Measurements from ENCODE around the gene CHEK1.
"Not testable (repeated sequence)": the region's sequence is repeated elsewhere in the genome, so short reads cannot be mapped to it uniquely, and the experiment has no call there.

CHEK1 gene

DNA sequence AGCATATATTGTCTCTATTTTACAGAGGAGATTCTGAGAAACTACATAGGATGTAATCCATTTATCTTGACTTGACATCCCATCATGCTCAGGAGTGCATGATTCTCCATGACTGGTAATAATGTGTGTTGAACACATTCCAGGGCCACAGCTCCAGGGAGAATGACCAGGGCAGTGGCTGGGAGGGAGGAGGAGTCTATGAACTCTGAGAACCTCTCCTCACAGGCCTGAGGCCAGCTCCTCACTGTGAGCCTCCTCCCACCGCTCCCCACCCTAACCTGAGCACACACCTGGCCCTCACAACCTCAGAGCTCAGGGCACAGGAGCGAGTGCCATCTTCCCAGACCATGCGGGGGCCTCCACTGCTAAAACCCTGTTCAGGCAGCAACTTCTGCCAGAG lies 63.7 kb downstream of the CHEK1 start:
- Histone ChIP-seq H3K9me3 (ENCODE audit: control insufficient read depth, low read length) (no peaks in the 10 kb centered on the region), H3K4me3 (ENCODE audit: insufficient read depth, low read depth, low read length, poor library complexity, severe bottlenecking) (no peak overlapping the region), H3K27me3 (replicated peaks; ENCODE audit: control insufficient read depth, insufficient read depth, low read length, poor library complexity, severe bottlenecking) (no peaks in the 10 kb centered on the region), H3K27ac (ENCODE audit: insufficient read depth, low read length, poor library complexity, severe bottlenecking) (no peak overlapping the region), H3K4me1 (ENCODE audit: control insufficient read depth, insufficient read depth, low read length, poor library complexity, severe bottlenecking) (no peaks in the 10 kb centered on the region), H3K36me3 (ENCODE audit: control insufficient read depth, insufficient read depth, low read length) (no peaks in the 10 kb centered on the region)
- no peak for DNase-seq

DNA sequence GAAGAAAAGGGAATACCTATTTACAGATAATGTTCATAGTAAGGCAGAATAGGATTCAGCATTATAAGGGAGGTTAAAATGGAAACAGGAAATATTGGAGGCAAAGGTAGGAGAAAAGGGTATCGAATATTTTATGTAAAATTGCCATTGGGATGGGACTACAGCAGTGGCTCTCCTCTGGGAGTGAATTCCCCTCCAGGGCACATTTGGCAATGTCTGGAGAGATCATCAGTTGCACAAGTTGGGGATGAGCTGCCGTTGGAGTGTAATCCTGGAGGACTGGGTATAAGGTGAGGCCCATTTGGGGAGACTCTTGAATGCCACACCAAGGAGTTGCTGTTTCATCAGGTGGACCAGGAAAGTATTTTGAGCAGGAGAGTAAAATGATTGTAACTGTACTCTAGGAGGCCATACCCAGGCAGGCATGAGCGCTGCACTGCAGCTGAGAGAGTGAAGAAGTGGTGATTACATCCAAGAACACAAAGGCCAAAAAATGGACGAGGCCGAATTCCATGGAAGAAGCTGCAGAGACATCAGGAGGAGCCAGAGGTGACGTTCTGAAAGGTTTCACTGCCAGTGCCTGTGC lies 64.4 kb downstream of the CHEK1 start:
- H3K36me3 ChIP-seq (ENCODE audit: control insufficient read depth, insufficient read depth, low read length) = no peaks in the 10 kb centered on the region

DNA sequence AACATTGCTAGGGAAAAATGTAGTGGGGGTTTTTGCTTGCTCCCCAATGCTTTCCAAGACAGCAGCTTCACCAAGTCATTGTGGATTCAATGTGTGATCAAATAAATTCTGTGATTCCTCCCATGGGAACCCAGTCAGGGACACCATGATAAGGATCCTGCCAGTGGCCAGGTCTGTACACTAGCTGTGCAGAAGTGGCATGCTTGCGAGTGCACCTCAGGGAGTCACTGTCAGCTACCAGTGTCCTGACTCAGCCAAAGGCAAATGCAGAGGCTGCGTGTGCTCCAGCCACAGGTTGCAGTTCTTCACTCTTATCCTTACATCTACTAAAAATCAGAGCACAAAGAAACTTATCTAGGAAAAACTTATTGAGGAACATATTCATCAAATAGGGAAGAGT lies 65.0 kb downstream of the CHEK1 start:
- DNase-seq = no peak
- Histone ChIP-seq H3K27ac (ENCODE audit: insufficient read depth, low read length, poor library complexity, severe bottlenecking) (no peak overlapping the region), H3K4me1 (ENCODE audit: control insufficient read depth, insufficient read depth, low read length, poor library complexity, severe bottlenecking) (no peaks in the 10 kb centered on the region), H3K4me3 (ENCODE audit: insufficient read depth, low read depth, low read length, poor library complexity, severe bottlenecking) (no peak overlapping the region), H3K9me3 (ENCODE audit: control insufficient read depth, low read length) (no peaks in the 10 kb centered on the region), H3K36me3 (ENCODE audit: control insufficient read depth, insufficient read depth, low read length) (no peaks in the 10 kb centered on the region), H3K27me3 (replicated peaks; ENCODE audit: control insufficient read depth, insufficient read depth, low read length, poor library complexity, severe bottlenecking) (no peaks in the 10 kb centered on the region)

More for the DNA sequence above, 64.4 kb downstream of the CHEK1 start:
- no peak for DNase-seq
- Histone ChIP-seq H3K27me3 (replicated peaks; ENCODE audit: control insufficient read depth, insufficient read depth, low read length, poor library complexity, severe bottlenecking) (no peaks in the 10 kb centered on the region), H3K4me3 (ENCODE audit: insufficient read depth, low read depth, low read length, poor library complexity, severe bottlenecking) (no peak overlapping the region), H3K4me1 (ENCODE audit: control insufficient read depth, insufficient read depth, low read length, poor library complexity, severe bottlenecking) (no peaks in the 10 kb centered on the region), H3K27ac (ENCODE audit: insufficient read depth, low read length, poor library complexity, severe bottlenecking) (no peak overlapping the region), H3K9me3 (ENCODE audit: control insufficient read depth, low read length) (no peaks in the 10 kb centered on the region)

DNA sequence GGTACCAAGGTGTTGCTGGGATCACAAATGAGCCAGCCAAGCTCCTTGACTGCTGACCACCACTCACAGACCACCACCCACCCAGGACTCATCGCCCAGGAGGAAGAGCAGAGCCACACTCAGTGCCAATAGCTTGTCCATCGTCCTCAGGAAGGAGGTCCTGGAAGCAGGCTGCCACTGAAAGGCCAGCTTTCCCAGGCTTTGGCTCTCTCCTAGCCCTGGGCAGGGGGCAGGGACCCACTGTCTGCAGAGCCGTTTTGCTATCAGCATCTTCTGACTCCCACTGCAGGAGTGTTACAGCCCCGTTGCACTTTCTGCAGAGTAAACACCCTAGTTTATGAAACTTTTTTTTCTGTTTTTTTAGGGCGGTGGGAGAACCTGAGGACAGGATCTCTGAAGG lies 67.9 kb downstream of the CHEK1 start:
- no peaks in the 10 kb centered on the region for H3K36me3 ChIP-seq (ENCODE audit: control insufficient read depth, insufficient read depth, low read length)
- no peak overlapping the region for H3K27ac ChIP-seq (ENCODE audit: insufficient read depth, low read length, poor library complexity, severe bottlenecking)
- H3K9me3 ChIP-seq (ENCODE audit: control insufficient read depth, low read length) = no peaks in the 10 kb centered on the region
- H3K27me3 ChIP-seq (replicated peaks; ENCODE audit: control insufficient read depth, insufficient read depth, low read length, poor library complexity, severe bottlenecking) = no peaks in the 10 kb centered on the region
- H3K4me1 ChIP-seq (ENCODE audit: control insufficient read depth, insufficient read depth, low read length, poor library complexity, severe bottlenecking) = no peaks in the 10 kb centered on the region
- DNase-seq = no peak
- no peak overlapping the region for H3K4me3 ChIP-seq (ENCODE audit: insufficient read depth, low read depth, low read length, poor library complexity, severe bottlenecking)

DNA sequence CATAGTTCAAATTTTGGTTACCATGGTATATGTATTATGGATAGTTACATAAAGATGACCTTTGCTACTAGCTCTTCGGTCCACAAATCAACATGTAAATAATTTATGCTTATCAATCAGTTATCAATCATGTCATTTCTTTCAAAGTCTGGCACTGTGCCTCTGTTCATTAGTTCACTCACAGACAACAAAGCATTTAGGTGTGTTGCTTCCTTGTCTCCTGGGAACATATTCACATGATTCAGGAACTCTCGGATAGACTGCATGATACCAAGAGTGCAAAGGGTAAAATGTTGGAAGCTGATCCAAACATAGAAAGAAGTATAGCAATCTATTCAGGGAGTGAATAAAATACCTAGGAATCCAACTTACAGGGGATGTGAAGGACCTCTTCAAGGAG lies 70.0 kb downstream of the CHEK1 start:
- no peaks in the 10 kb centered on the region for H3K27me3 ChIP-seq (replicated peaks; ENCODE audit: control insufficient read depth, insufficient read depth, low read length, poor library complexity, severe bottlenecking)
- no peaks in the 10 kb centered on the region for H3K36me3 ChIP-seq (ENCODE audit: control insufficient read depth, insufficient read depth, low read length)
- H3K4me1 ChIP-seq (ENCODE audit: control insufficient read depth, insufficient read depth, low read length, poor library complexity, severe bottlenecking) = no peaks in the 10 kb centered on the region
- no peak overlapping the region for H3K27ac ChIP-seq (ENCODE audit: insufficient read depth, low read length, poor library complexity, severe bottlenecking)
- no peak overlapping the region for H3K4me3 ChIP-seq (ENCODE audit: insufficient read depth, low read depth, low read length, poor library complexity, severe bottlenecking)
- no peak for DNase-seq
- no peaks in the 10 kb centered on the region for H3K9me3 ChIP-seq (ENCODE audit: control insufficient read depth, low read length)

DNA sequence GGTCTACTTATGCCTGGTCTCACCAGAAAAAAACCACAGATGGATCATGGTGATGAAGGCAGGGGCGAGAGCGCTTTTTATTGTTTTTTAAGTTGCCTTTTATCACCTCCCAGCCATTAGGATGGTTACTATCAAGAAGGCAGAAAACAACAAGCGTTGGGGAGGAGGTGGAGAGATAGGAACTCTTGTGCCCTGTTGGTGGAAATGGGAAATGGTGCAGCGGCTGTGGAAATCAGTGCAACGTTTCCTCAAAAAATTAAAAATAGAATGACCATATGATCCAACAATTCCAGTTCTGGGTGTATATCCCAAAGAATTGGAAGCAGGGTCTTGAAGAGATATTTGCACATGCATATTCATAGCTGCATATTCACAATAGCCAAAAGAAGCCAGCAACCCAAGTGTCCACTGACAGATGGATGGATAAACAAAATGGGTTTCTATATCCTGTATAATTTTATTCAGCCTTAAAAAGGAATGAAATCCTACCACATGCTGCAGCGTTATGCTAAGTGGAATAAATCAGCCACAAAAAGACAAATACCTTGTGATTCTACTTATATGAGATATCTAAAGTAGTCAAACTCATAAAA lies 76.2 kb downstream of the CHEK1 start:
- no peak for DNase-seq
- no peaks in the 10 kb centered on the region for H3K9me3 ChIP-seq (ENCODE audit: control insufficient read depth, low read length)
- H3K27ac ChIP-seq (ENCODE audit: insufficient read depth, low read length, poor library complexity, severe bottlenecking) = no peak overlapping the region
- H3K4me1 ChIP-seq (ENCODE audit: control insufficient read depth, insufficient read depth, low read length, poor library complexity, severe bottlenecking) = no peaks in the 10 kb centered on the region
- no peaks in the 10 kb centered on the region for H3K36me3 ChIP-seq (ENCODE audit: control insufficient read depth, insufficient read depth, low read length)
- no peaks in the 10 kb centered on the region for H3K27me3 ChIP-seq (replicated peaks; ENCODE audit: control insufficient read depth, insufficient read depth, low read length, poor library complexity, severe bottlenecking)
- H3K4me3 ChIP-seq (ENCODE audit: insufficient read depth, low read depth, low read length, poor library complexity, severe bottlenecking) = no peak overlapping the region

DNA sequence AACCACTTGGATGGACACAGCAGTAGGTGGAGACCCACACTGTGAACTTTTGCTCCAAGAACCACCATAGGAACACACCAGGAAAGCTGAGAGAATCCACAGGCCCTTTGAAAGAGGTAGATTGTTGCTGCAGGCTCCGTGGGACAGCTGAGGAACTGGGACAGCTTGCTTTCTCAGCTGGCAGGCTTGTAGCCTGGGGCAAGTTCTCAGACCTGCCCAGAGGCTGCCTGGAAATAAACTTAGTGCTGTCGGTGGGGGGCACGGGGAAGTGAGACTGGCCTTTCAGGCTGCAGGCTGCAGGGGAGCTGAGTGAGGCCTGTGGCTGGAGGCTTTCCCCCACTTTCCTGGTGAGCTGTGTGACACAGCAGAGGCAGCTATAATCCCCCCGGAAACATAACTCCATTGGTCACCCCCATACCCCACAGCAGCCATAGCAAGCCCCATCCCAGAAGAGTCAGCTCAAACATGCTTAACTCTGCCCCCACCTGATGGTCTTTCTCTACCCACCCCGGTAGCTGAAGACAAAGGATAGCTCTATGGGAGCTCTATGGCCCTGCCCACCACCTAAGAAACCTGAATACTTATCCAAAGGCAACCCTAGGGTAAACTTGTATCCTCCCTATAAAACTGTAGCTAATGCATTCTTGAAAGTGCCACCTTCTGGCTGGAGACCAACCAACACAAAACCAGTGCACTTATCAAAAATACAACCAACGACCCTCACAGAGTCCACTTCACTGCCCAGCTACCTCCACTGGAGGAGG lies 77.1 kb downstream of the CHEK1 start:
- DNase-seq = no peak
- Histone ChIP-seq H3K4me3 (ENCODE audit: insufficient read depth, low read depth, low read length, poor library complexity, severe bottlenecking) (no peak overlapping the region), H3K9me3 (ENCODE audit: control insufficient read depth, low read length) (no peaks in the 10 kb centered on the region), H3K27ac (ENCODE audit: insufficient read depth, low read length, poor library complexity, severe bottlenecking) (no peak overlapping the region), H3K36me3 (ENCODE audit: control insufficient read depth, insufficient read depth, low read length) (no peaks in the 10 kb centered on the region), H3K4me1 (ENCODE audit: control insufficient read depth, insufficient read depth, low read length, poor library complexity, severe bottlenecking) (no peaks in the 10 kb centered on the region), H3K27me3 (replicated peaks; ENCODE audit: control insufficient read depth, insufficient read depth, low read length, poor library complexity, severe bottlenecking) (no peaks in the 10 kb centered on the region)

DNA sequence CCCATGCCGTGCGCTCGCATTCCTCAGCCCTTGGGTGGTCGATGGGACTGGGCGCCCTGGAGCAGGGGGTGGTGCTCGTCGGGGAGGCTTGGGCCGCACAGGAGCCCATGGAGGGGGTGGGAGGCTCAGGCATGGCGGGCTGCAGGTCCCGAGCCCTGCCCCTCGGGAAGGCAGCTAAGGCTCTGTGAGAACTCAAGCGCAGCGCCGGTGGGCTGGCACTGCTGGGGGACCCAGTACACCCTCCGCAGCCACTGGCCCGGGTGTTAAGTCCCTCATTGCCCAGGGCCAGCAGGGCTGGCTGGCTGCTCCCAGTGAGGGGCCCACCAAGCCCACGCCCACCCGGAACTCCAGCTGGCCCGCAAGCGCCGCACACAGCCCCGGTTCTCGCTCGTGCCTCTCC lies 79.7 kb downstream of the CHEK1 start:
- H3K9me3 ChIP-seq (ENCODE audit: control insufficient read depth, low read length); H3K36me3 ChIP-seq (ENCODE audit: control insufficient read depth, insufficient read depth, low read length); H3K27ac ChIP-seq (ENCODE audit: insufficient read depth, low read length, poor library complexity, severe bottlenecking); H3K27me3 ChIP-seq (replicated peaks; ENCODE audit: control insufficient read depth, insufficient read depth, low read length, poor library complexity, severe bottlenecking); H3K4me3 ChIP-seq (ENCODE audit: insufficient read depth, low read depth, low read length, poor library complexity, severe bottlenecking); H3K4me1 ChIP-seq (ENCODE audit: control insufficient read depth, insufficient read depth, low read length, poor library complexity, severe bottlenecking); DNase-seq: not testable (repeated sequence)

DNA sequence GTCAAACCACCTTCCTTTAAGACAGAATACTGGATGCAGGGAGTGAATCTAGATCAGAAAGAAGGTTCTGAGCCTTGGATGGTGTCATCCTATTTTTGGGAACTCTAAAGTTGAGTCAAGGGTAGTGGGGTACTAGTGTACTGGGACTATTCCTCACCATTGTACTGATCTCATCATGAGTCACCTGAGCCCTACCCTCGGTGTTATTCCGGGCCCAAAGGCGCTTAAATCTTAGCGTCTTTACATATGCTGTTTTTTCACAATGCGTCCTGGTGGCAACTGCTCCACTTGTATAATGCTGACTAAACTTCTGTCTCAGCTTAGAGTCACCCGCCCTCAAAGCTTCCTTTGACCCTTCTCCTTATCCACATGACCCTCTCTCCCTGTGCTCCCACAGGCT lies 95.8 kb downstream of the CHEK1 start:
- H3K27ac ChIP-seq (ENCODE audit: insufficient read depth, low read length, poor library complexity, severe bottlenecking) = no peak overlapping the region
- H3K9me3 ChIP-seq (ENCODE audit: control insufficient read depth, low read length) = no peaks in the 10 kb centered on the region
- no peaks in the 10 kb centered on the region for H3K4me1 ChIP-seq (ENCODE audit: control insufficient read depth, insufficient read depth, low read length, poor library complexity, severe bottlenecking)
- no peak for DNase-seq
- no peaks in the 10 kb centered on the region for H3K36me3 ChIP-seq (ENCODE audit: control insufficient read depth, insufficient read depth, low read length)
- no peak overlapping the region for H3K4me3 ChIP-seq (ENCODE audit: insufficient read depth, low read depth, low read length, poor library complexity, severe bottlenecking)
- peaks cover 3% of the 10 kb centered on the region for H3K27me3 ChIP-seq (replicated peaks; ENCODE audit: control insufficient read depth, insufficient read depth, low read length, poor library complexity, severe bottlenecking)

DNA sequence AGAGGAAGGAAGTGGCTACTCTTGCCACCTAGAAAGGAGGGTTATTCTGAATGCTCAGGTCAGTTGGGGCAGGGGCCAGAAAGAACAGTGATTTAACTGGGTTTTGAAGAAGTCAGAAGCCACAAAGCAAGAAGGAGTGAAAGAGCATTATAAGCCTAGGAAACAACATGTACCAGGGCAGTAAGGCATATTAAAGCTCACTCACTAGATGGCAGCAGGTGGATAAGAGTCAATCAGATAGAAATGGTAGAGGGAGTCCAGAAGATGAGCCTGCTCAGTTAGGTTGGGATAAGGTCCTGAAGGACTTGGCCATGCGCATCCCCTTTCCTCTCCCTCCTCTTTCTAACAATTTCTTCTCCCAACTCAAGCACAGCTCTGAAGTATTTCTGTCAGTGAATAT lies 99.2 kb downstream of the CHEK1 start:
- no peak overlapping the region for H3K27ac ChIP-seq (ENCODE audit: insufficient read depth, low read length, poor library complexity, severe bottlenecking)
- DNase-seq = no peak
- H3K27me3 ChIP-seq (replicated peaks; ENCODE audit: control insufficient read depth, insufficient read depth, low read length, poor library complexity, severe bottlenecking) = peaks cover 3% of the 10 kb centered on the region
- H3K9me3 ChIP-seq (ENCODE audit: control insufficient read depth, low read length) = no peaks in the 10 kb centered on the region
- no peaks in the 10 kb centered on the region for H3K36me3 ChIP-seq (ENCODE audit: control insufficient read depth, insufficient read depth, low read length)
- no peaks in the 10 kb centered on the region for H3K4me1 ChIP-seq (ENCODE audit: control insufficient read depth, insufficient read depth, low read length, poor library complexity, severe bottlenecking)
- no peak overlapping the region for H3K4me3 ChIP-seq (ENCODE audit: insufficient read depth, low read depth, low read length, poor library complexity, severe bottlenecking)

All from effector memory CD4-positive, alpha-beta T cell (primary cell).